HUES64 (cell line): Measurements from ENCODE around the gene DNM2.

Experiments
- H3K27ac ChIP-seq: 2 replicates; pipeline ENCODE4 v1.7.0; 2013; ENCODE audit warnings: low read depth, low read length, inconsistent platforms
- H3K27me3 ChIP-seq: 2 replicates; pipeline ENCODE4 v1.6.1; 2013; ENCODE audit warnings: mild to moderate bottlenecking, low read length; ENCODE audit not compliant: insufficient read depth
- H3K36me3 ChIP-seq: 2 replicates; pipeline ENCODE4 v1.6.1; 2013; ENCODE audit warnings: mild to moderate bottlenecking, low read length; ENCODE audit not compliant: insufficient read depth
- H3K4me1 ChIP-seq: 2 replicates; pipeline ENCODE4 v1.6.1; 2013; ENCODE audit warnings: mild to moderate bottlenecking, low read length, moderate library complexity; ENCODE audit not compliant: insufficient read depth
- H3K4me3 ChIP-seq: 2 replicates; pipeline ENCODE4 v1.5.1; 2013; ENCODE audit warnings: mild to moderate bottlenecking, low read length, moderate library complexity
- H3K9ac ChIP-seq: 2 replicates; pipeline ENCODE4 v1.6.1; 2013; ENCODE audit warnings: mild to moderate bottlenecking, low read depth, low read length
- H3K9me3 ChIP-seq: 2 replicates; pipeline ENCODE4 v1.6.1; 2013; ENCODE audit warnings: low read depth, low read length; ENCODE audit not compliant: insufficient read depth
- WGBS: fragments of 150-250, 120-280 bp; methylation state at CpG from one replicate; pipeline ENCODE4 v1.1.7; 2013; ENCODE audit warnings: missing lambda C conversion rate; 5-methylcytosine and 5-hydroxymethylcytosine counted together

DNM2 gene

DNA sequence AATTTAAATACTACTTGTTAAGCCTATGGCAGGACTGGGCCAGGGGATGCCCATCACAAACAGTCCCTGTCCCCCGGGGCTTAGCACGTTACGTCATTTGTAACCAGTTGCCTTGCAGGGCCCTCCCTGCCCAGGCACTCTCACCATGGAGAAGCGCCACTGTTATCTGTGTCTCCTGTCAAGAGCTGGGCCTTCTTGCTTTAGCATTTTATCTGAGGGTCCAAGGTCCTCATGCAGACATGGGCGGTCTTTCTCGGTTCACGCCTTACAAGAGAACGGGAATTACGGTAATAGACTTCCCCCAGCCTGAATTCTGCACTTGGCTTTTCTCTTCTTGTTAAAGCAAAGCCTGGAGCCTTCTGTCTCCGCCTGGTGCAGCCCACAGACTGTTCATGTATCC lies 72.0 kb downstream of the DNM2 start:
- H3K36me3 ChIP-seq, result peaks cover 81% of the 10 kb centered on the region
- 94% methylated on average over 10 of the region's 10 CpGs for WGBS

DNA sequence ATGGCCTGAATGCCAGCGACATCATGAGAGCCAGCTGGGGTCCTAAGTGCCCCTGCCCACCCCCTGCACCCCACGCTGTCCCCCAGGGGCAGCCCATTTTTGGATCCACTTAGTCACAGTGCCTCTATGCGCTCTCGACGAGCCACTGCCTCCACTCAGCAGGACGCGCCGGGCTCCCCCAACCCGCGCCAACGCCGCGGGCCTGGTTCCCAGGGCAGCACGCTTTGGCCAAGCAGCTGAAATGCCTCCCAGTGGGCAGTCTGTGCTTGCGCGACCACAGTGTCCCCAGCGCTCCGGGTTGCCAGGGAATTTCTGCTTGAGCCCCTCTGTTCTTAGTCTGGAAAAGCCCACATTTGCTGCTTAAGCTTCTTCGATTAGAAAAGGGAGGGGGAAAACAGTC lies 78.8 kb downstream of the DNM2 start:
- Histone ChIP-seq H3K36me3 (peaks cover 83% of the 10 kb centered on the region), H3K9ac (no peak overlapping the region), H3K4me3 (no peak overlapping the region), H3K4me1 (no peaks in the 10 kb centered on the region), H3K27ac (no peak overlapping the region), H3K27me3 (no peaks in the 10 kb centered on the region), H3K9me3 (no peaks in the 10 kb centered on the region)
- WGBS, result 95% methylated on average over 19 of the region's 19 CpGs

More for the DNA sequence above, 72.0 kb downstream of the DNM2 start:
- H3K4me1 ChIP-seq, result no peaks in the 10 kb centered on the region
- H3K27ac ChIP-seq, result no peak overlapping the region
- no peaks in the 10 kb centered on the region for H3K9me3 ChIP-seq
- no peak overlapping the region for H3K4me3 ChIP-seq
- no peak overlapping the region for H3K9ac ChIP-seq
- no peaks in the 10 kb centered on the region for H3K27me3 ChIP-seq

DNA sequence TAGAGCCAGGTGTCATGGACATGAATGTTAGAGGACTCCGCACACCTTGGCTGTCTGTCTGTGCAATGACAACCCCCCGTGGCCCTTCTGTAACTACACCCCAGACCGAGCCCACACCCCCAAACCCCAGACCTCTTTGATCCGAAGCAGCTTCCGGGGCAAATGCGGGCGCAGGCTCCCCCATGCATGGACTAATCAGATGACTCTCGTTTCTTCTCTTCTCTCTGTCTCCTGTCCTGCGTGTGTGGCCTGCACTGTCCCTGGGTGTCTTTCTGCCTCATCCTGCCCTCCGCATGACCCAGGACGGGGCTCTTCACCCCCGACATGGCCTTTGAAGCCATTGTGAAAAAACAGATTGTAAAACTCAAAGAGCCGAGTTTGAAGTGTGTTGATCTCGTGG lies 79.2 kb downstream of the DNM2 start:
- peaks cover 84% of the 10 kb centered on the region for H3K36me3 ChIP-seq
- no peak overlapping the region for H3K27ac ChIP-seq
- H3K9ac ChIP-seq, result no peak overlapping the region
- no peaks in the 10 kb centered on the region for H3K9me3 ChIP-seq
- WGBS, result 95% methylated on average over 14 of the region's 14 CpGs
- no peaks in the 10 kb centered on the region for H3K4me1 ChIP-seq
- H3K27me3 ChIP-seq, result no peaks in the 10 kb centered on the region
- no peak overlapping the region for H3K4me3 ChIP-seq

DNA sequence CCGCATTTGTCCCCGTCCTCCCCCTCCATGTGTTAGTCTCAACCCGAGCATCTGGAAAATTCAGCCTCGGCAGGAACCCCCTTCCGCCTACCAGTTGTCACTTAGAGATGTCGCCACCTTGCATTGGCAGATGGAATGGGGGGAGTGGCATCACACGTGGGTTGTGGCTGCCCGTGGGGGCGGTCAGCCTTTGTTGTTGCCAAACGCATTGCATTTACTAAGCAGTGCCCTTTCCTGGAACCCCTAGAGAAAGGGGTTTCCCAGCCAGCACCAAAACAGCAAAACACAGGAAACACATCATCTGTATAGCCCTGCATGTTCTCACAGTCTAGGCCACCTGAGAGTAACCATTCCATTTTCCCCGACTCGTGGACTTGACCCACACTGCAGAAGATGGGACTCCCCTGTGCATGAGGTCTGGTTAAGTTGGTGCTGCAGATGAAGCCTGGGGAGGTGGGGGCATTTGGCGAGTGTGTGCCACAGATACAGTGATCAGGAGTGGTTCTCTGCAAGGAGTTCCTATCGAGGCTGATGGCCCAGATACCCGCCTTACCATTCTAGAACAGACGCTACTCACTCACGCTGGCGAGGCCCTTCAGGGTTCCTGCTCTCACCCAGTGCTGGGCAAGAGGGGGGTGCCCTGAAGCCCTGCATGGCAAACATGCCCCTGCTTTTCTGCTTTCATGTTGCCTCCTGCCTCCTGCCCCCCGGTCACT lies 79.8 kb downstream of the DNM2 start:
- Histone ChIP-seq H3K27me3 (no peaks in the 10 kb centered on the region), H3K27ac (no peak overlapping the region), H3K4me1 (no peaks in the 10 kb centered on the region), H3K36me3 (peaks cover 85% of the 10 kb centered on the region), H3K4me3 (no peak overlapping the region), H3K9me3 (no peaks in the 10 kb centered on the region), H3K9ac (no peak overlapping the region)
- WGBS, result 93% methylated on average over 19 of the region's 19 CpGs

DNA sequence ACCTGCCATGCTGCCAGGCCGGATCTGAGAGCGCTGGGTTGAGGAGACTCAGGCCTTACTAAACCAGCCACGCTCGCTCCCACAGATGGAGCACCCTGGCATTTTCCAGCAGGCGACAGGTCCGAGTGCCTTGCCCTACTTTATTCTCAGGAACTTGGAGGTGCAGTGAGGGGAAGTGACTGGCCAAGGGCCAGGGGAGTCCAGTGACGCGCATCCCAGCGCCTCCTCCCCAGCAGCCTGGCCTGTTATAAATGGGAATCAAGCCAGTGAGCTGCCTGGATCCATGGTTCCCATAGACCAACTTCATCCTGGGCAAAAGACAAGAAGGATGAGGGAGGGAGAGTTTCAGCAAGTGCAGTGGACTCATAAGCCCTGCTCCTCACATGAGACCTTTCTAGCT lies 82.6 kb downstream of the DNM2 start:
- H3K36me3 ChIP-seq, result peaks cover 85% of the 10 kb centered on the region
- no peak overlapping the region for H3K9ac ChIP-seq
- no peaks in the 10 kb centered on the region for H3K9me3 ChIP-seq
- WGBS, result 95% methylated on average over 9 of the region's 9 CpGs
- H3K4me1 ChIP-seq, result no peaks in the 10 kb centered on the region
- no peaks in the 10 kb centered on the region for H3K27me3 ChIP-seq
- H3K27ac ChIP-seq, result no peak overlapping the region
- H3K4me3 ChIP-seq, result no peak overlapping the region

DNA sequence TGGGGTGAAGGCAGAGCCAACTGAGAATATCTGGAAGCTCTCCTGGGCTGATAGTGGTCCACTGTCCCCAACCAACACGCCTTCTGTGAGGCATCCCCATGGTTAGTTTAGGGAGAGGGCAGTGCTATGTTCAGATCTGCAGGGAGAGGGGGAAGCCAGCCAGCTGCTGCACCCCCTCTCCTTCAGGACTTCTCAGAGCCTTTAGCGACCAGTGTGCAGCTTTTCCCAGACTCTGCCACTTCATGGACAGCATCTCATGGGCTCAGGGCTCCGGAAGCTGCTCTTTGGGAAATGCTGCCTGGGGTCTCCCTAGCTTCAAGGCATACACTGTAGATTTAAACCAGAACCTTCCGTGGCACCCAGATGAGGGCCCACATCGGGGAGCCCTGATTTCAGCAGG lies 84.6 kb downstream of the DNM2 start:
- peaks cover 70% of the 10 kb centered on the region for H3K36me3 ChIP-seq
- H3K4me1 ChIP-seq, result no peaks in the 10 kb centered on the region
- no peaks in the 10 kb centered on the region for H3K27me3 ChIP-seq
- H3K27ac ChIP-seq, result no peak overlapping the region
- no peaks in the 10 kb centered on the region for H3K9me3 ChIP-seq
- 95% methylated on average over 5 of the region's 5 CpGs for WGBS
- H3K4me3 ChIP-seq, result no peak overlapping the region
- H3K9ac ChIP-seq, result no peak overlapping the region

DNA sequence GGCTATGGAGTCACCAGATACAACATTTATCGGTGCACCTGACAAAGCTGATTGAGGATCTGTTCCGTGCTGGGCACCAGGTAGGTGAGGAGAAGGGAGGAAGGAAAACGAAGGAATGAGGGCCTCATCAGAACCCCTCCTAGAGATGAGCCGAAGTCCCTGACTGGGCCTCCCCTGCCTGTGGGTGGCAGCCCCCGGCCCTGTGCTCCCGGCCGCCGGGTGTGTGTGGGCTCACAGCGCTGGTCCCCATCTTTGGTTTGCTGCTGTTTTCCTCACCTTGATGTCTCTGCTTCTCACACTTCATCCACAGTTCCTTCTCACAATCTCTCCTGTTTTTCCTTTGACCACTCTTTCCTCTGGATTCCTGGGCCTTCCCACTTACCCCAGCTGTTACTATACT lies 85.4 kb downstream of the DNM2 start:
- Histone ChIP-seq H3K9ac (no peak overlapping the region), H3K36me3 (peaks cover 65% of the 10 kb centered on the region), H3K4me3 (no peak overlapping the region), H3K9me3 (no peaks in the 10 kb centered on the region), H3K27me3 (no peaks in the 10 kb centered on the region), H3K4me1 (no peaks in the 10 kb centered on the region), H3K27ac (no peak overlapping the region)
- 96% methylated on average over 9 of the region's 9 CpGs for WGBS

DNA sequence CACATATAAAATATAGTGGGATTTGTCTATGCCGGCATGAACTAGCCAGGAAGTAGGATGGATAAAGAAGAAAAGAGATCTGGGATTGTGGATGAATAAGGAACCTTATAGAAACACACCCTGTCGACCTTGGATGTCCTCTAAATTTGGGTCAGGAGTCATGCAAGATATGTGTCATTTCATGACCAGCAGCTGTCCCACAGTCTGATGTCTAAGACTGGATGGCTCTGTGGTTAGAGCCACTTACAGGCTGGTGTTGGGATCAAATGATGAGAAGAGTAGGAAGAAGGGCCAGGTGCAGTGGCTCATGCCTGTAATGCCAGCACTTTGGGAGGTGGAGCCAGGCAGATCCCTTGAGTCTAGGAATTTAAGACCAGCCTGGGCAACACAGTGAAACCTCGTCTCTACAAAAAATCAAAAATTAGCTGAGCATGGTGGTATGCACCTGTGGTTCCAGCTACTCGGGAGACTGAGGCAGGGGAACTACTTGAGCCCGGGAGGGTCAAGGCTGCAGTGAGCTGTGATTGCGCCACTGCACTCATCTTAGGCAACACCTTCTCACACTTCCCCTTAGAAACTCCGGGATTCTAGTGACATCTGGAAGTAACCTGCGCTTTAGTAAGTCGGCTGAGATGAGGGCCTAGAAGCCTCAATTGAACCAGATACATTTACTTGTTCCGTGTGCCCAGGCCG lies 87.3 kb downstream of the DNM2 start:
- H3K9ac ChIP-seq, result no peak overlapping the region
- H3K9me3 ChIP-seq, result no peaks in the 10 kb centered on the region
- no peak overlapping the region for H3K27ac ChIP-seq
- WGBS, result 95% methylated on average over 11 of the region's 11 CpGs
- H3K27me3 ChIP-seq, result no peaks in the 10 kb centered on the region
- peaks cover 67% of the 10 kb centered on the region for H3K36me3 ChIP-seq
- H3K4me1 ChIP-seq, result no peaks in the 10 kb centered on the region
- H3K4me3 ChIP-seq, result no peak overlapping the region

DNA sequence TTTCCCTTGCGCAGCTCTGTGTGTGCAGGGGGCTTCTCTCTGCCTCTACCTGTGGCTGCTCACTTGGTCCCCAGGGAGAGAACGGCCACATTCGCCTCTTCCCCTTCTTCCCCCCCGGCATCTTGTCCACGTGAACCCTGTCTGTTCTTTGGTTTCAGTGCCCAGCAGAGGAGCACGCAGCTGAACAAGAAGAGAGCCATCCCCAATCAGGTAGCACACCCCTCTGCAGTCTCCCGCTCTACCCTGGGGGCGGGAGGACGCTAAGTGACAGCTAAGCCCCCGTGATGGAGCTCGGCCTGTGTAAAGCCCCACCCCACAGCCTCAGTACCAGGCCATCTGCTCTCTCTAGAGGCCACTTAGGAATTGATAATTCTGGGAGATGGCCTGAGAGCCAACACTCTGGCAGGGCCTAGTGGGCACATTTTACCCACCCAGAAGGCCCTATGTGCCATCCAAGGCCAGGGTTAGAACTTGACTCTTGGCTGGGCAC lies 87.9 kb downstream of the DNM2 start:
- Histone ChIP-seq H3K36me3 (peaks cover 64% of the 10 kb centered on the region), H3K4me1 (no peaks in the 10 kb centered on the region), H3K4me3 (no peak overlapping the region), H3K27me3 (no peaks in the 10 kb centered on the region), H3K9ac (no peak overlapping the region), H3K27ac (no peak overlapping the region), H3K9me3 (no peaks in the 10 kb centered on the region)
- 93% methylated on average over 11 of the region's 11 CpGs for WGBS

DNA sequence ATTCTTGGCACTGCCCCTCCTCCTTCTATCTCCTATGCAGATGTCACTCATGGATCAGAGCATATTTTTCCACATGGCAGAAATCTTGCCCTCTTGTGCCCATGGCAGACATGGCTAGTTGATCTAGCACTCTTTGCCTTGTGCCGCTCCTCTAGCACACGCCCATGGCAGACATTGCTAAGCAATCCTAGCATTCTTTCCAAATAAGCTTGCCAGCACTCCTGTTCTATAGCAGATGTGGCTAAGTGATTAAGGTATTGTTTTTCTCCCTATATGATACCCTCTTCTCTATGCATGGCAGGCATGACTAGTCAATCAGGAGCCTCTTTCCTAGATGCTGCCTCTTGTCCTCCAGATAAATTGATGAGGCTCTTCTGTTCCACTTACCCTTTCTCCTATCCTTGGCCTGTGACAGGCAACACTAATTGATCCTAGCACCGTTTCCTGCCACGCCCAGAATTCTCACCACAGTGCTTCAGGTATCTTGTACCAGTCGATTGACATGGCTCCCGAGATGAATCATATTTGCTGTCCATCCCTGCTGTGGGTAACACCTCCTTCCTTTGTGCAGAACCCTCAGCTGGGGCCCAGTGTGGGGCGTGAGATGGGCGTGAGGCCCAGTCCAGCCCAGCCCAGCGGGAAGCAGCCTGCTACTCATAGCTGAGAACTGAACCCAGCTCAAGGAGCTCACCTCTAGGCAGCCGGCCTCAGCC lies 91.2 kb downstream of the DNM2 start:
- H3K27me3 ChIP-seq, result no peaks in the 10 kb centered on the region
- no peaks in the 10 kb centered on the region for H3K9me3 ChIP-seq
- no peaks in the 10 kb centered on the region for H3K4me1 ChIP-seq
- H3K27ac ChIP-seq, result no peak overlapping the region
- no peak overlapping the region for H3K9ac ChIP-seq
- H3K36me3 ChIP-seq, result peaks cover 53% of the 10 kb centered on the region
- H3K4me3 ChIP-seq, result no peak overlapping the region
- WGBS, result 94% methylated on average over 10 of the region's 10 CpGs

DNA sequence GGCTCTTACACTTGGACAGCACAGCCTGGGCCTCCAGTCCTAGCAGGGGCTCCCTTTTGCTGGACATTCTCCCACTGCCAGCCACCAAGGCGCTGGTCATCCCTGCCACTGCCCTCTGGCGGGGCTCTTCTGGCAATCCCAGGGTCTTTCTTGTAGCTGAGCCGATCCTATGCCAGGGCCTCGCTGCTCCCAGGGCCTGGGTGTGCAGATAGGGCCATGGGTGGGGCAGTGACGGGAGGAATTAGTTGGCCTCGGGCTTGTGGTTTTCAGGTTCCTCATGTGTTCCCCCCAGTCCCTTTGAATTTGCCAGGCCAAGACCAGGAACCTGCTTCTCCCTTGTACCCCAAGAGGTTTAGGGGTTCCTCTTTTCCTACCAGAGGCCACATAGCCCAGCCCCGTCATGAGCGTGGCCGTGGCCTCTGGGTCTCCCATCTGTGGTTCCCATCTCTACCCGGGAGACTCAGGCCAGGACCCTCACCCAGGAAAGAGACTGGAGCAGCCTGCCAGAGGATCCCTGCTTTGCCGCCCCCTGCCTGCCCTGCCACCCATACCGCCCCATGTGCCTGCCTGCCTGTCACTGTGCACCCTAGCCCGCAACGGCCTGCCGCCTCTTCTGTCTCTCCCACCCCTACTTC lies 91.9 kb downstream of the DNM2 start:
- H3K9ac ChIP-seq, result no peak overlapping the region
- WGBS, result 96% methylated on average over 15 of the region's 15 CpGs
- H3K4me3 ChIP-seq, result no peak overlapping the region
- no peaks in the 10 kb centered on the region for H3K4me1 ChIP-seq
- no peaks in the 10 kb centered on the region for H3K9me3 ChIP-seq
- H3K27ac ChIP-seq, result no peak overlapping the region
- peaks cover 51% of the 10 kb centered on the region for H3K36me3 ChIP-seq
- H3K27me3 ChIP-seq, result no peaks in the 10 kb centered on the region
